Fibroblast of lung (primary cell): ENCODE measurements around the gene CHCHD6.

Experiments used
- CTCF ChIP-seq, 2 donors: IDR thresholded peaks in 1 of 2; conservative IDR thresholded peaks in 1 of 2; 1 replicate in 1 of 2; 2 replicates in 1 of 2; pipeline ENCODE4 v1.5.1; 2011 to 2012; ENCODE audit warnings: low read length in 2 of 2, control low read depth in 1 of 2, inconsistent platforms in 1 of 2, low read depth in 1 of 2, mild to moderate bottlenecking in 1 of 2
- EZH2 ChIP-seq: IDR thresholded peaks from 2 replicates; pipeline ENCODE4 v1.5.1; 2012; ENCODE audit warnings: low read length, control low read depth, mild to moderate bottlenecking; ENCODE audit errors: missing control alignments

- TF ChIP-seq CTCF (conservative IDR thresholded peaks at IDR 0.05 in 1 of 2, IDR thresholded peaks at IDR 0.05 in 1 of 2; ENCODE audit: low read depth in 1 of 2, low read length in 2 of 2), result no peak
- TF ChIP-seq EZH2, result no peak
These were observed 17.2 kb downstream of the CHCHD6 start for GRCh38 chr3:126721246-126721645.
